ENCODE measurements around the gene KLRC4.
A peak's percentile ranks its signal among the peaks of the same experiment; 100 is the strongest.

The KLRC4 gene

DNA sequence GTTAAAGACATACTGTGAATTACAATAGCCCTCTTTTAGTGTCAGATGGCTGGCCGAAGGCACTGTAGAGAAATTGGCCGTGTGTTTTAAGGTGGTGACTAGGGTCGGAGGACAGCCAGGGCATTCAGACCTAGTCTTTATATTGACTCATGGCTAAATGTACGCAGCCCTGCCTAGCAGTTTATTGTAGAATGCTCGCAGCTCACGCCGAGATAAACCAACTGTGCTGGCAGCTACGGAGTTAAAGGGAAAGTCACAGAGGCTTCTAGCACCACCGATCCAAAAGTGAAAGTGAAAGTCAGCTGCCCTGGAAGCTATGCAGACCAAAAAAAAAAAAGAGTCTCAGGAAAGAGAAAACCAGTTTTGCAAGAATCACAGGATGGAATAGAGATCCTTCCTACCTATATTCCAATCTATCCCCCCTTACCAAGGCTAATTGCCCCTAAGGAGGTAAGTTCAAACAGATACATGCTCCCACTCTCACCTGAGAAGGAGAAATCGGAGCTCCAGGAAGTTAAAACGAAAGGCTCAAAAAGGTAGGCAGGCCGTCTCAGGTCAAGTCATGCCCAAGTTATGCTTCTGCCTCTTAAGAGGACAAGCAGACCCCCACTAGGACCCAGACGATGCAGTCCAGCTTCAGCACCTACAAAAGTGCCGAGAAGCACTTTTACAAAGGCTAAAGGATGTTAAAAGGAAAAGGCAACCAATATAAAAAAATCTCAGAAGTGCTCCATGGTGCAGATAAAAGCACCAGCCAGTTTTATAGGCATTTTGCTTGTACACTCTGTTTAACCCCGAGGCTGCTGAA, 44.5 kb downstream of the KLRC4 start:
- peak overlapping the region; percentile 84 for H3K27ac ChIP-seq
- TF ChIP-seq, protein P1, sequence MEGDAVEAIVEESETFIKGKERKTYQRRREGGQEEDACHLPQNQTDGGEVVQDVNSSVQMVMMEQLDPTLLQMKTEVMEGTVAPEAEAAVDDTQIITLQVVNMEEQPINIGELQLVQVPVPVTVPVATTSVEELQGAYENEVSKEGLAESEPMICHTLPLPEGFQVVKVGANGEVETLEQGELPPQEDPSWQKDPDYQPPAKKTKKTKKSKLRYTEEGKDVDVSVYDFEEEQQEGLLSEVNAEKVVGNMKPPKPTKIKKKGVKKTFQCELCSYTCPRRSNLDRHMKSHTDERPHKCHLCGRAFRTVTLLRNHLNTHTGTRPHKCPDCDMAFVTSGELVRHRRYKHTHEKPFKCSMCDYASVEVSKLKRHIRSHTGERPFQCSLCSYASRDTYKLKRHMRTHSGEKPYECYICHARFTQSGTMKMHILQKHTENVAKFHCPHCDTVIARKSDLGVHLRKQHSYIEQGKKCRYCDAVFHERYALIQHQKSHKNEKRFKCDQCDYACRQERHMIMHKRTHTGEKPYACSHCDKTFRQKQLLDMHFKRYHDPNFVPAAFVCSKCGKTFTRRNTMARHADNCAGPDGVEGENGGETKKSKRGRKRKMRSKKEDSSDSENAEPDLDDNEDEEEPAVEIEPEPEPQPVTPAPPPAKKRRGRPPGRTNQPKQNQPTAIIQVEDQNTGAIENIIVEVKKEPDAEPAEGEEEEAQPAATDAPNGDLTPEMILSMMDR (conservative IDR thresholded peaks at IDR 0.05) = no peak
- TF ChIP-seq ZFX (IDR thresholded peaks at IDR 0.05) = no peak

- H3K27ac ChIP-seq = peak overlapping the region; percentile 84
- no peak for TF ChIP-seq ZFX (IDR thresholded peaks at IDR 0.05)
- TF ChIP-seq, protein P1 (conservative IDR thresholded peaks at IDR 0.05) = no peak
These were observed 45.4 kb downstream of the KLRC4 start for GRCh38 chr12:10363914-10364814.

- peak overlapping the region; percentile 84 for H3K27ac ChIP-seq
- TF ChIP-seq ZFX (IDR thresholded peaks at IDR 0.05) = no peak
- TF ChIP-seq, protein P1 (conservative IDR thresholded peaks at IDR 0.05) = no peak
These were observed 46.0 kb downstream of the KLRC4 start for GRCh38 chr12:10363658-10363913.

GRCh38 chr12:10362828-10363657, 46.5 kb downstream of the KLRC4 start:
- H3K27ac ChIP-seq = peak overlapping the region; percentile 84
- TF ChIP-seq ZFX (IDR thresholded peaks at IDR 0.05) = no peak
- TF ChIP-seq, protein P1 (conservative IDR thresholded peaks at IDR 0.05) = no peak

- TF ChIP-seq, protein P1 (conservative IDR thresholded peaks at IDR 0.05) = no peak
- TF ChIP-seq ZFX (IDR thresholded peaks at IDR 0.05) = no peak
- H3K27ac ChIP-seq = peak overlapping the region; percentile 84; the same call in 1 of the 2 replicates
These were observed 47.2 kb downstream of the KLRC4 start for GRCh38 chr12:10362325-10362724.

- H3K27ac ChIP-seq = peak overlapping the region; percentile 74
- TF ChIP-seq ZFX (IDR thresholded peaks at IDR 0.05) = no peak
- TF ChIP-seq, protein P1 (conservative IDR thresholded peaks at IDR 0.05) = no peak
These were observed 47.9 kb downstream of the KLRC4 start for GRCh38 chr12:10361622-10362021.
